H9 (cell line): ENCODE results near the gene HIC1. TPM values are rescaled to one million over a fixed set of nuclear protein-coding genes. Genes with fewer than 3 reads are reported as not detected.

ENCODE experiments used
- DNase-seq: peaks from one replicate; pipeline ENCODE4 v3.0.0-alpha.2; 2017
- H2AFZ ChIP-seq: one replicate; pipeline ENCODE4 v1.6.1; 2013; ENCODE audit warnings: mild to moderate bottlenecking, low read length, control low read depth, moderate library complexity
- H2AK5ac ChIP-seq: 2 replicates; pipeline ENCODE4 v1.6.1; 2013; ENCODE audit warnings: low read length, control low read depth, mixed read lengths; ENCODE audit not compliant: insufficient read length
- H2BK120ac ChIP-seq: one replicate; pipeline ENCODE4 v1.6.1; 2013; ENCODE audit warnings: low read depth, mild to moderate bottlenecking, low read length, control low read depth, inconsistent platforms; ENCODE audit not compliant: poor library complexity, severe bottlenecking
- H2BK12ac ChIP-seq: 2 replicates; pipeline ENCODE4 v1.6.1; 2013; ENCODE audit warnings: low read length, control low read depth, mixed read lengths, low read depth; ENCODE audit not compliant: insufficient read length
- H2BK15ac ChIP-seq: 2 replicates; pipeline ENCODE4 v1.6.1; 2013; ENCODE audit warnings: low read depth, low read length, control low read depth
- H2BK20ac ChIP-seq: one replicate; pipeline ENCODE4 v1.6.1; 2013; ENCODE audit warnings: low read depth, mild to moderate bottlenecking, low read length, control low read depth, inconsistent platforms; ENCODE audit not compliant: poor library complexity, severe bottlenecking
- H2BK5ac ChIP-seq: 2 replicates; pipeline ENCODE4 v1.6.1; 2013; ENCODE audit warnings: low read length, control low read depth, mixed read lengths; ENCODE audit not compliant: insufficient read length
- H3K14ac ChIP-seq: 2 replicates; pipeline ENCODE4 v1.6.1; 2013; ENCODE audit warnings: low read length, control low read depth; ENCODE audit not compliant: insufficient read depth
- H3K18ac ChIP-seq: 2 replicates; pipeline ENCODE4 v1.6.1; 2013; ENCODE audit warnings: low read depth, mild to moderate bottlenecking, mixed read lengths, low read length, control low read depth; ENCODE audit not compliant: insufficient read length
- H3K23ac ChIP-seq: 2 replicates; pipeline ENCODE4 v1.6.1; 2013; ENCODE audit warnings: low read length, control low read depth, mixed read lengths, low read depth; ENCODE audit not compliant: insufficient read length
- H3K23me2 ChIP-seq: 2 replicates; pipeline ENCODE4 v1.6.1; 2013; ENCODE audit warnings: low read depth, mild to moderate bottlenecking, mixed read lengths, low read length, control low read depth; ENCODE audit not compliant: insufficient read length, poor library complexity, severe bottlenecking
- H3K27ac ChIP-seq: 2 replicates; pipeline ENCODE4 v1.5.1; 2013; ENCODE audit warnings: low read length, control low read depth, mixed read lengths, low read depth; ENCODE audit not compliant: insufficient read length
- H3K27me3 ChIP-seq: 2 replicates; pipeline ENCODE4 v1.6.1; 2013; ENCODE audit warnings: low read length, control low read depth, inconsistent platforms; ENCODE audit not compliant: insufficient read depth
- H3K4ac ChIP-seq: 2 replicates; pipeline ENCODE4 v1.6.1; 2013; ENCODE audit warnings: low read depth, mild to moderate bottlenecking, control low read depth, inconsistent platforms, low read length, moderate library complexity
- H3K4me1 ChIP-seq: 2 replicates; pipeline ENCODE4 v1.6.1; 2013; ENCODE audit warnings: low read length, control low read depth, inconsistent platforms; ENCODE audit not compliant: insufficient read depth
- H3K4me2 ChIP-seq: 2 replicates; pipeline ENCODE4 v1.6.1; 2013; ENCODE audit warnings: low read length, control low read depth, mixed read lengths; ENCODE audit not compliant: insufficient read length, insufficient read depth
- H3K56ac ChIP-seq: 2 replicates; pipeline ENCODE4 v1.6.1; 2013; ENCODE audit warnings: low read depth, mild to moderate bottlenecking, mixed read lengths, low read length, control low read depth; ENCODE audit not compliant: insufficient read length
- H3K79me1 ChIP-seq: 2 replicates; pipeline ENCODE4 v1.6.1; 2013; ENCODE audit warnings: low read depth, mild to moderate bottlenecking, moderate library complexity, low read length, control low read depth, inconsistent platforms; ENCODE audit not compliant: insufficient read depth, poor library complexity, severe bottlenecking
- H3K79me2 ChIP-seq: 2 replicates; pipeline ENCODE4 v1.6.1; 2013; ENCODE audit warnings: low read length, control low read depth, inconsistent platforms; ENCODE audit not compliant: insufficient read depth
- H3K9ac ChIP-seq: 2 replicates; pipeline ENCODE4 v1.6.1; 2013; ENCODE audit warnings: low read length, control low read depth, mixed read lengths; ENCODE audit not compliant: insufficient read length; ENCODE audit errors: extremely low read depth
- H3K9me3 ChIP-seq: one replicate; pipeline ENCODE4 v1.6.1; 2013; ENCODE audit warnings: low read depth, low read length, inconsistent platforms; ENCODE audit not compliant: control insufficient read depth
- H3T11ph ChIP-seq: one replicate; pipeline ENCODE4 v1.6.1; 2013; ENCODE audit warnings: mild to moderate bottlenecking, low read length, control low read depth, inconsistent platforms
- H4K20me1 ChIP-seq: one replicate; pipeline ENCODE4 v1.6.1; 2013; ENCODE audit not compliant: control insufficient read depth, insufficient read length, insufficient read depth
- H4K5ac ChIP-seq: 2 replicates; pipeline ENCODE4 v1.6.1; 2013; ENCODE audit warnings: low read depth, mild to moderate bottlenecking, mixed read lengths, low read length, control low read depth; ENCODE audit not compliant: insufficient read length
- H4K8ac ChIP-seq: replicated peaks from 2 replicates; pipeline ENCODE4 v1.6.1; 2013; ENCODE audit warnings: low read length, control low read depth, mixed read lengths, low read depth; ENCODE audit not compliant: insufficient read length
- H4K91ac ChIP-seq: 2 replicates; pipeline ENCODE4 v1.6.1; 2013; ENCODE audit warnings: low read depth, mild to moderate bottlenecking, moderate library complexity, mixed read lengths, low read length, control low read depth; ENCODE audit not compliant: insufficient read length
- H3K27ac Mint-ChIP-seq, 3 experiments: 2 replicates in 2 of 3; 3 replicates in 1 of 3; pipeline ENCODE4 v1.8.0; 2020 to 2021; ENCODE audit warnings: mixed read lengths in 3 of 3, mild to moderate bottlenecking in 1 of 3, moderate library complexity in 1 of 3
- H3K27me3 Mint-ChIP-seq: 2 replicates; pipeline ENCODE4 v1.8.0; 2021; ENCODE audit warnings: low read depth, mild to moderate bottlenecking, moderate library complexity, mixed read lengths
- H3K36me3 Mint-ChIP-seq, 3 experiments: 2 replicates in 2 of 3; 3 replicates in 1 of 3; pipeline ENCODE4 v1.8.0; 2020 to 2021; ENCODE audit warnings: low read depth in 3 of 3, mixed read lengths in 3 of 3; ENCODE audit not compliant: insufficient read depth in 1 of 3
- H3K4me1 Mint-ChIP-seq, 2 experiments: 2 replicates each; pipeline ENCODE4 v1.8.0; 2020; ENCODE audit warnings: mixed read lengths in 2 of 2
- H3K4me3 Mint-ChIP-seq, 2 experiments: 2 replicates in 1 of 2; 3 replicates in 1 of 2; pipeline ENCODE4 v1.8.0; 2020 to 2021; ENCODE audit warnings: mild to moderate bottlenecking in 2 of 2, mixed read lengths in 2 of 2, moderate library complexity in 1 of 2
- H3K9me3 Mint-ChIP-seq, 2 experiments: 2 replicates in 1 of 2; 3 replicates in 1 of 2; pipeline ENCODE4 v1.8.0; 2020; ENCODE audit warnings: mild to moderate bottlenecking in 2 of 2, mixed read lengths in 2 of 2, moderate library complexity in 1 of 2
- CTCF ChIP-seq: fragments of 200-600 bp; sonication (generic); conservative IDR thresholded peaks from 3 replicates; pipeline ENCODE4 v1.8.0; 2021; ENCODE audit warnings: antibody characterized with exemption, mild to moderate bottlenecking
- WGBS: extraction: QIAGEN DNeasy Blood & Tissue Kit; methylation state at CpG from one replicate; pipeline ENCODE4 v1.1.7; 2013; ENCODE audit warnings: missing lambda C conversion rate, low lambda C conversion rate, mixed read lengths; ENCODE audit not compliant: insufficient read length; ENCODE audit errors: extremely low coverage; 5-methylcytosine and 5-hydroxymethylcytosine counted together
- total RNA-seq: library from RNA; stranded (reverse); gene quantifications from 2 replicates; pipeline ENCODE4 v1.2.1, GENCODE V29; 2021

HIC1 gene
- total RNA-seq, 1 experiment from 2014 or later, result 1.8 TPM

GRCh38 chr17:2064520-2064971, 9.6 kb downstream of the HIC1 start:
- H3K36me3 Mint-ChIP-seq, result peaks cover 3 to 48% (median 27%) of the 10 kb centered on the region in 3 experiments
- no peak overlapping the region for H3T11ph ChIP-seq
- no peak overlapping the region for H2BK15ac ChIP-seq
- no peaks in the 10 kb centered on the region for H3K79me1 ChIP-seq
- H2AK5ac ChIP-seq, result no peak overlapping the region
- no peak overlapping the region for H3K4ac ChIP-seq
- no peak overlapping the region for H2BK12ac ChIP-seq
- peaks cover 5% of the 10 kb centered on the region; the same call in 1 of the 2 replicates for H3K4me1 ChIP-seq
- H3K9me3 Mint-ChIP-seq, result no peaks in the 10 kb centered on the region
- no peak overlapping the region for H2AFZ ChIP-seq
- no peak overlapping the region for H4K8ac ChIP-seq
- H2BK5ac ChIP-seq, result no peak overlapping the region
- H3K27me3 ChIP-seq, result peaks cover 3% of the 10 kb centered on the region; the same call in 1 of the 2 replicates
- H3K4me3 Mint-ChIP-seq, result no peak overlapping the region
- WGBS, result no CpG with 5 or more reads among the region's 6 CpGs
- H3K14ac ChIP-seq, result no peak overlapping the region
- no peak overlapping the region for H3K27ac ChIP-seq
- H2BK120ac ChIP-seq, result no peak overlapping the region
- TF ChIP-seq CTCF, result no peak
- no peak overlapping the region for H4K91ac ChIP-seq
- peaks cover 2% of the 10 kb centered on the region for H4K20me1 ChIP-seq
- H2BK20ac ChIP-seq, result no peak overlapping the region
- H3K4me1 Mint-ChIP-seq, result peaks cover 35 to 54% of the 10 kb centered on the region in 2 experiments
- no peak overlapping the region; a peak in 1 of 7 replicates for H3K27ac Mint-ChIP-seq
- H3K23ac ChIP-seq, result no peak overlapping the region
- H3K4me2 ChIP-seq, result no peak overlapping the region
- no peak overlapping the region for H3K18ac ChIP-seq
- H3K56ac ChIP-seq, result no peak overlapping the region
- no peaks in the 10 kb centered on the region for H3K79me2 ChIP-seq
- H4K5ac ChIP-seq, result no peak overlapping the region
- H3K9me3 ChIP-seq, result no peaks in the 10 kb centered on the region
- no peak for DNase-seq
- no peaks in the 10 kb centered on the region for H3K23me2 ChIP-seq
- no peak overlapping the region for H3K9ac ChIP-seq
- H3K27me3 Mint-ChIP-seq, result peaks cover 14% of the 10 kb centered on the region
